Vagina (tissue), 2 donors: ENCODE data around the gene IQCN. TPM values are rescaled to one million over a fixed set of nuclear protein-coding genes. Genes with fewer than 3 reads are reported as not detected.

ENCODE experiments used
- DNase-seq, 2 donors: peaks; one replicate each; pipeline ENCODE4 v3.0.0-alpha.2; 2017; ENCODE audit errors: extremely low spot score in 2 of 2
- H3K27ac ChIP-seq: fragments of 200-600 bp; sonication (generic); one replicate; pipeline ENCODE4 v1.5.1; 2019
- H3K27me3 ChIP-seq: fragments of 200-600 bp; sonication (generic); one replicate; pipeline ENCODE4 v1.5.1; 2019
- H3K36me3 ChIP-seq, 2 donors: fragments of 200-600 bp; sonication (generic); one replicate each; pipeline ENCODE4 v1.5.1; 2017 to 2019
- H3K4me1 ChIP-seq: fragments of 200-600 bp; sonication (generic); one replicate; pipeline ENCODE4 v1.5.1; 2019
- H3K4me3 ChIP-seq, 2 donors: fragments of 200-600 bp; sonication (generic); 1 replicate in 1 of 2; 2 replicates in 1 of 2; pipeline ENCODE4 v1.5.1; 2016 to 2019
- H3K9me3 ChIP-seq: fragments of 200-600 bp; sonication (generic); one replicate; pipeline ENCODE4 v1.5.1; 2019
- CTCF ChIP-seq, 3 experiments: fragments of 450-650 bp in 2 of 3; fragments of 200-600 bp in 1 of 3; sonication (generic) in 1 of 3; IDR thresholded peaks; one replicate each; pipeline ENCODE4 v1.5.1; 2017 to 2019; ENCODE audit warnings: antibody characterized with exemption in 3 of 3, mild to moderate bottlenecking in 2 of 3, moderate library complexity in 2 of 3
- POLR2A ChIP-seq, 2 donors: fragments of 450-650 bp; IDR thresholded peaks; one replicate each; pipeline ENCODE4 v1.6.1; 2017; ENCODE audit warnings: antibody characterized with exemption in 2 of 2, mild to moderate bottlenecking in 2 of 2, moderate library complexity in 2 of 2
- POLR2AphosphoS5 ChIP-seq, 2 donors: sonication (generic); formaldehyde crosslinking; IDR thresholded peaks; one replicate each; pipeline ENCODE4 v1.9.0; 2017; ENCODE audit warnings: antibody characterized with exemption in 2 of 2, mild to moderate bottlenecking in 2 of 2, low read depth in 1 of 2; ENCODE audit not compliant: insufficient read depth in 1 of 2
- intact Hi-C: fragments of 100-400 bp; cut with DNase I; formaldehyde crosslinking; loops from one replicate; pipeline ENCODE4 v1.15.1; 2023
- total RNA-seq: library from RNA; depleted of rRNA; stranded (reverse); fragments of >200 nt; gene quantifications from one replicate; pipeline ENCODE4 v1.2.3, GENCODE V29; 2016

IQCN gene
- total RNA-seq, 1 donor from 2014 or later, result 4.4 TPM

DNA sequence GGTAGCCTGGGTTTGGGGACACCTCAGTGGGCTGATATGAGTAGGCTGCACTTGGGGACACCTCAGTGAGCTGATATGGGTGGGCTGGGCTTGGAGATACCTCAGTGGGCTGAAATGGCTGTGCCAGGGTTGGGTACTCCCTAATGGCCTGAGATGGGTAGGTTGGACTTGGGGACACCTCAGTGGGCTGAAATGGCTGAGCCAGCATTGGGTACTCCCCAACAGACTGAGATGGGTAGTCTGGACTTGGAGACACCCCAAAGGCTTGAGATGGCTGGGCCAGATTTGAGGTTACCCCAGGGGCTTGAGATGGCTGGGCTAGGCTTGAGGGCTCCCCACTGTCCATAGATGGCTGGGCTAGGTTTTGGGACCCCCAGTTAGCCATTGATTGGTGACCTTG lies 12.1 kb downstream of the IQCN start:
- peaks cover 0 to 25% of the 10 kb centered on the region in 2 donors for H3K36me3 ChIP-seq
- intact Hi-C loops, result no loop called here
- TF ChIP-seq POLR2AphosphoS5 (IDR thresholded peaks at IDR 0.05; ENCODE audit: insufficient read depth in 1 of 2, low read depth in 1 of 2), result no peak
- no peak for TF ChIP-seq POLR2A (IDR thresholded peaks at IDR 0.05)
- no peak for TF ChIP-seq CTCF (IDR thresholded peaks at IDR 0.05)

GRCh38 chr19:18261474-18261873 lies 12.8 kb downstream of the IQCN start:
- Histone ChIP-seq H3K9me3 (no peaks in the 10 kb centered on the region), H3K27me3 (no peaks in the 10 kb centered on the region), H3K4me1 (no peaks in the 10 kb centered on the region), H3K36me3 (peaks cover 0 to 18% of the 10 kb centered on the region in 2 donors), H3K27ac (no peak overlapping the region), H3K4me3 (no peak overlapping the region)
- TF ChIP-seq POLR2AphosphoS5 (IDR thresholded peaks at IDR 0.05; ENCODE audit: insufficient read depth in 1 of 2, low read depth in 1 of 2) (no peak), CTCF (IDR thresholded peaks at IDR 0.05) (no peak), POLR2A (IDR thresholded peaks at IDR 0.05) (no peak)
- DNase-seq, result no peak
- intact Hi-C loops, result no loop called here

More for the DNA sequence above, 12.1 kb downstream of the IQCN start:
- Histone ChIP-seq H3K27me3 (no peaks in the 10 kb centered on the region), H3K4me3 (no peak overlapping the region), H3K27ac (no peak overlapping the region), H3K9me3 (no peaks in the 10 kb centered on the region), H3K4me1 (no peaks in the 10 kb centered on the region)
- no peak for DNase-seq

DNA sequence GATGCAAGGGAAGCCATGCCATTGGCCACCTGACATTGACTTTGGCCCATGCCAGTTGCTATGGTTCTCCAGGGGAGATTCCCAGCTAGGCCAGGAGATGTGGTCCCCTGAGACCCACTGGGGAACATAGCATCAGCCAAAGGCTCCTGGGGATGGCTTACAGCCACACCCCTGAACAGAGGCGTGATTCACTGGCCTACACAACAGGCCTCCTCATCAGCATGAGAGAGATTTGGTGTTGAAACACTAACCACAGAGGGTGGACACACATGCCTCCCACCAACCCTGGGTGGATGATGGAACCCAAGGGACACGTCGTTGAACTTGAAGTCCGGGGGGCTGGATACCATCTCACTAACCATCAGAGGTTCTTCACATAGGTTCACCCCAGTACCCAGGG lies 14.4 kb downstream of the IQCN start:
- no peak overlapping the region for H3K4me3 ChIP-seq
- H3K36me3 ChIP-seq, result peaks cover 0 to 5% of the 10 kb centered on the region in 2 donors
- H3K9me3 ChIP-seq, result no peaks in the 10 kb centered on the region
- intact Hi-C loops, result loop anchor here (10.0 kb wide), 1 partner anchor 55 kb away; the partner anchor contains the start of gene RAB3A
- H3K4me1 ChIP-seq, result no peaks in the 10 kb centered on the region
- H3K27me3 ChIP-seq, result no peaks in the 10 kb centered on the region
- DNase-seq, result no peak
- no peak overlapping the region for H3K27ac ChIP-seq
- TF ChIP-seq CTCF (IDR thresholded peaks at IDR 0.05), result no peak
- TF ChIP-seq POLR2AphosphoS5 (IDR thresholded peaks at IDR 0.05; ENCODE audit: insufficient read depth in 1 of 2, low read depth in 1 of 2), result no peak
- no peak for TF ChIP-seq POLR2A (IDR thresholded peaks at IDR 0.05)

DNA sequence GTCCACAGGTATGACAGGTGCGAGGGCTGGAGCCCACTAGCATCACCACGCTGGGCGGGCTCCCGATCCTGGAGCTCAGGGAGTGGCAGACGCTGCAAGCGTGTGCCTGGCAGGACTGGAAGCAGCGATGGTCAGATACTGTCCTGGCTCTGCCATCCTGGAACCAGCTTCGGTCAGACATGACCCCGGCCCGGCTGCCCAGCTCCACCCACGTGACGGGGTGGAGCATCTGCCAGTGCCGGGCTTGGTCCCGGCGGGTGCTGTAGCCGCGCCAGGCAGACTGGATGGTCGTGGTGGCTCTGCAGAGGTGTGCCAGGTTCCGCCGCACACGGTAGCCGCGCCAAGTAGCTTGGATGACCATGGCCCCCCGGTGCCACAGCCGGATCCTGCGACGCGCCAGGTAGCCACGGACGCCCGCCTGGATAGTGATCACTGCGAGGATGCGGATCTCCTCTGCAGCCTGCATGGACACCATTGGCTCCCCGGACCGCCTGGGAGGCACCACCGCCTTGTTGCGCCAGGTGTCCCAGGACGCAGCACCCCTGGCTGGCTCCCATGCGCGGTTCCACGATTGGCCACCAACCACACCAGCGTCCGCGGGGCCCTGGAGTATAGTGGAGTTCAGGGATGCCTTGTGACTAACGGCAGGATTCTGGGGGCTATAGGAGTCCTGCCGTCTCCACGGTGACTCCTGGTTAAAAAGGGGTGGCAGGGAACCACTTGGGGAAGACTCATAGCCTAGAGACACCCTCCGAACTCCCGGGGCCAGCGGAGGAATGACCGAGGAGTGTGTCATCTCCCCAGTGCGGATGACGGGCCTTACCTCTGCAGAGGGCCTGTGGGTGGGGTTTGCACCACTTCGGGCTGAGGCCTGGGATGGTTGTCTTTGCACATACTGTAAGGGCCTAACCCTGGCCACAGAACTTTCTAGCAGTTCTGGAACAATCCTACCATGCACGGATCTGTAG lies 16.5 kb downstream of the IQCN start:
- H3K9me3 ChIP-seq, result no peaks in the 10 kb centered on the region
- H3K4me1 ChIP-seq, result no peaks in the 10 kb centered on the region
- intact Hi-C loops, result loop anchor here (10.0 kb wide), 1 partner anchor 53 kb away; the partner anchor contains the start of gene RAB3A
- TF ChIP-seq CTCF (IDR thresholded peaks at IDR 0.05), result no peak
- no peak for TF ChIP-seq POLR2A (IDR thresholded peaks at IDR 0.05)
- no peak for TF ChIP-seq POLR2AphosphoS5 (IDR thresholded peaks at IDR 0.05; ENCODE audit: insufficient read depth in 1 of 2, low read depth in 1 of 2)
- no peak overlapping the region for H3K27ac ChIP-seq
- no peaks in the 10 kb centered on the region for H3K27me3 ChIP-seq
- H3K4me3 ChIP-seq, result no peak overlapping the region
- no peak for DNase-seq
- H3K36me3 ChIP-seq, result no peaks in the 10 kb centered on the region
